Measurements from ENCODE around the gene CRYBB3. TPM values are rescaled to one million over a fixed set of nuclear protein-coding genes. Genes with fewer than 3 reads are reported as not detected.

Gene CRYBB3
- total RNA-seq, 1 experiment from 2014 or later = not detected

- H3K27me3 ChIP-seq (replicated peaks; ENCODE audit: insufficient read depth, low read depth, low read length, poor library complexity) = no peaks in the 10 kb centered on the region
- H3K9me3 ChIP-seq (ENCODE audit: low read depth, low read length, poor library complexity, severe bottlenecking) = no peaks in the 10 kb centered on the region
- CTCF ChIA-PET = interaction anchor here (0.6 kb wide), 1 partner anchor 229 kb away, joined by 3 read pairs; no protein-coding TSS in a partner anchor
- TF ChIP-seq, protein P1, sequence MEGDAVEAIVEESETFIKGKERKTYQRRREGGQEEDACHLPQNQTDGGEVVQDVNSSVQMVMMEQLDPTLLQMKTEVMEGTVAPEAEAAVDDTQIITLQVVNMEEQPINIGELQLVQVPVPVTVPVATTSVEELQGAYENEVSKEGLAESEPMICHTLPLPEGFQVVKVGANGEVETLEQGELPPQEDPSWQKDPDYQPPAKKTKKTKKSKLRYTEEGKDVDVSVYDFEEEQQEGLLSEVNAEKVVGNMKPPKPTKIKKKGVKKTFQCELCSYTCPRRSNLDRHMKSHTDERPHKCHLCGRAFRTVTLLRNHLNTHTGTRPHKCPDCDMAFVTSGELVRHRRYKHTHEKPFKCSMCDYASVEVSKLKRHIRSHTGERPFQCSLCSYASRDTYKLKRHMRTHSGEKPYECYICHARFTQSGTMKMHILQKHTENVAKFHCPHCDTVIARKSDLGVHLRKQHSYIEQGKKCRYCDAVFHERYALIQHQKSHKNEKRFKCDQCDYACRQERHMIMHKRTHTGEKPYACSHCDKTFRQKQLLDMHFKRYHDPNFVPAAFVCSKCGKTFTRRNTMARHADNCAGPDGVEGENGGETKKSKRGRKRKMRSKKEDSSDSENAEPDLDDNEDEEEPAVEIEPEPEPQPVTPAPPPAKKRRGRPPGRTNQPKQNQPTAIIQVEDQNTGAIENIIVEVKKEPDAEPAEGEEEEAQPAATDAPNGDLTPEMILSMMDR (conservative IDR thresholded peaks at IDR 0.05; ENCODE audit: low read depth, low read length) = no peak
- no peak for TF ChIP-seq EZH2 (IDR thresholded peaks at IDR 0.05; ENCODE audit: borderline replicate concordance, low read depth, low read length, poor library complexity, severe bottlenecking)
- no peak for DNase-seq (ENCODE audit: low spot score)
- no peaks in the 10 kb centered on the region for H3K36me3 ChIP-seq (ENCODE audit: insufficient read depth, low read length, poor library complexity, severe bottlenecking)
- POLR2A ChIA-PET (ENCODE audit: low non-redundant PET) = no interaction called here
- intact Hi-C loops (cut with micrococcal nuclease; ENCODE audit: unreplicated experiment) = no loop called here
- no TSS peak for BruUV-seq (replicated peaks)
- no peak overlapping the region for H3K27ac ChIP-seq (ENCODE audit: low read depth, low read length, poor library complexity, severe bottlenecking)
- H3K4me3 ChIP-seq (ENCODE audit: low read depth, low read length, poor library complexity, severe bottlenecking) = no peak overlapping the region
- H3K4me1 ChIP-seq (ENCODE audit: insufficient read depth, low read length, poor library complexity, severe bottlenecking) = no peaks in the 10 kb centered on the region
These were observed 31.6 kb upstream of the CRYBB3 start for GRCh38 chr22:25167834-25168601.

DNA sequence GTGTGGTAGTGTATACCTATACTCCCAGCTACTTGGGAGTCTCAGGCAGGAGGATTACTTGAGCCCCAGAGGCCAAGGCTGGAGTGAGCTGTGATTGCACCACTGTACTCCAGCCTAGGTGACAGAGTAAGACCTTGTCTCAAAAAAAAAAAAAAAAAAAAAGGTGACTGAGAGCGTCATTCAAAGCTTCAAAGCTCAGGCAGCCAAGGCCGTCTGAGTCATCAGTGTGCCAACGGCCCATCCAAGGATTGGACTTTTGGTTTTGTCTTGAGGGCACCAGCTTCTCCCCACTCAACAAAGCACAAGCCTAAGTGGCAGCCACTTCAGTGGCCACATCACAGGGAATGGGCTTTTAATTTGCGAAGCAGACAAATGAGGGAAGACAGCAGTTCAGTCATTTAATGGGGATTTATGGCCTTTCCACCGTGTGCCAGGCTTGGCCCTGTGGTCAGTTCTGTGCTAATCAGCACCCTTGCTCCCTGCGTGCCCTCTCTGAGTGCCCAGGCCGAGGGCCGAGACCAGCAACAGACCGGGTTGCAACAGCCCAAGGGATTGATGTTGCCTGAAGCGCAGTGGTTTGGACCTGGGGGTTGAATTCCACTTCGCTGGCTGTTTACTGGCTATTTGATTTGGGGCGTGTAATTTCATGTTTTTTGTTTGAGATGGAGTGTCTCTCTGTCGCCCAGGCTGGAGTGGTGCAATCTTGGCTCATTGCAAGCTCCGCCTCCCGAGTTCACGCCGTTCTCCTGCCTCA, 30.2 kb upstream of the CRYBB3 start:
- Histone ChIP-seq H3K27me3 (replicated peaks; ENCODE audit: insufficient read depth, low read depth, low read length, poor library complexity) (no peaks in the 10 kb centered on the region), H3K27ac (ENCODE audit: low read depth, low read length, poor library complexity, severe bottlenecking) (no peak overlapping the region), H3K9me3 (ENCODE audit: low read depth, low read length, poor library complexity, severe bottlenecking) (no peaks in the 10 kb centered on the region), H3K36me3 (ENCODE audit: insufficient read depth, low read length, poor library complexity, severe bottlenecking) (no peaks in the 10 kb centered on the region), H3K4me3 (ENCODE audit: low read depth, low read length, poor library complexity, severe bottlenecking) (no peak overlapping the region), H3K4me1 (ENCODE audit: insufficient read depth, low read length, poor library complexity, severe bottlenecking) (no peaks in the 10 kb centered on the region)
- TF ChIP-seq, protein P1 (conservative IDR thresholded peaks at IDR 0.05; ENCODE audit: low read depth, low read length) = no peak
- TF ChIP-seq EZH2 (IDR thresholded peaks at IDR 0.05; ENCODE audit: borderline replicate concordance, low read depth, low read length, poor library complexity, severe bottlenecking) = no peak
- ChIA-PET POLR2A (ENCODE audit: low non-redundant PET) (no interaction called here), CTCF (no interaction called here)
- intact Hi-C loops (cut with micrococcal nuclease; ENCODE audit: unreplicated experiment) = no loop called here
- BruUV-seq (replicated peaks) = no TSS peak
- DNase-seq (ENCODE audit: low spot score) = no peak

DNA sequence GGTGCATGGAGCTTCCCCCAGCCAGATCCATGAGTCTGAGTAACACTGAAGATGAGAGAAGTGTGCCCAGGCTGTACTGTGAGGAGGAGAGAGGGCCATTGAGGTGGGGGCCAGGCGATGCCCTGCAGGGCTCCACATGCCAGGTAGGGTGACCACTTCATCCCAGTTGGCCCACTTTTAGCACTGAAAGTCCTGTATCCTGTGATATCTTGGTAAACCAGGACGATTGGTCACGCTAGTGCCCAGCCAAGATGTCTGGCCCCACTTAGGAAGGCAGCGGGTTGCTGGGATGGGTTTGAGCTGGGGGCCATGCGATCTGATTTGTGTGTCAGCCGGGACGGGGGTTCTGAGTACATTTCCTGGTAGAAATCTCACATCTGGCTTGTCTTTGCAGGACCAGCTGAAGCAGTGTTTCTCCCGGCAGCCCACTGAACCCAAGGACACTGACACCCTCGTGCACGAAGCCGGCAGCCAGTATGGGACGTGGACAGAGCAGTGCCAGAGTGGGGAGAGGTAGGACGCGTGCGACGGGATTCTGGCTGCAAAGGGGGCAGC, 29.2 kb upstream of the CRYBB3 start:
- H3K9me3 ChIP-seq (ENCODE audit: low read depth, low read length, poor library complexity, severe bottlenecking) = no peaks in the 10 kb centered on the region
- intact Hi-C loops (cut with micrococcal nuclease; ENCODE audit: unreplicated experiment) = no loop called here
- no peak overlapping the region for H3K4me3 ChIP-seq (ENCODE audit: low read depth, low read length, poor library complexity, severe bottlenecking)
- no peaks in the 10 kb centered on the region for H3K4me1 ChIP-seq (ENCODE audit: insufficient read depth, low read length, poor library complexity, severe bottlenecking)
- POLR2A ChIA-PET (ENCODE audit: low non-redundant PET) = no interaction called here
- no TSS peak for BruUV-seq (replicated peaks)
- no peak overlapping the region for H3K27ac ChIP-seq (ENCODE audit: low read depth, low read length, poor library complexity, severe bottlenecking)
- TF ChIP-seq, protein P1 (conservative IDR thresholded peaks at IDR 0.05; ENCODE audit: low read depth, low read length) = no peak
- TF ChIP-seq EZH2 (IDR thresholded peaks at IDR 0.05; ENCODE audit: borderline replicate concordance, low read depth, low read length, poor library complexity, severe bottlenecking) = no peak
- CTCF ChIA-PET = no interaction called here
- DNase-seq (ENCODE audit: low spot score) = no peak
- H3K27me3 ChIP-seq (replicated peaks; ENCODE audit: insufficient read depth, low read depth, low read length, poor library complexity) = no peaks in the 10 kb centered on the region
- H3K36me3 ChIP-seq (ENCODE audit: insufficient read depth, low read length, poor library complexity, severe bottlenecking) = no peaks in the 10 kb centered on the region
